GM12891 (cell line): ENCODE results near the gene GDF15.
"Not testable (repeated sequence)": the region's sequence is repeated elsewhere in the genome, so short reads cannot be mapped to it uniquely, and the experiment has no call there.

Experiments used
- POLR2A ChIP-seq: IDR thresholded peaks from 2 replicates; pipeline ENCODE4 v1.6.1; 2011; ENCODE audit warnings: low read depth, low read length, control low read depth
- POLR2AphosphoS5 ChIP-seq: IDR thresholded peaks from 2 replicates; pipeline ENCODE4 v1.6.1; 2011; ENCODE audit warnings: low read depth, low read length, control low read depth
- TAF1 ChIP-seq: IDR thresholded peaks from 2 replicates; pipeline ENCODE4 v1.6.1; 2011; ENCODE audit warnings: low read depth, low read length, control low read depth

GRCh38 chr19:18383622-18384021, 2.3 kb upstream of the GDF15 start:
- TF ChIP-seq POLR2A, POLR2AphosphoS5, TAF1: not testable (repeated sequence)
